Activated CD8-positive, alpha-beta memory T cell treated with anti-CD3 and anti-CD28 coated beads for 36 hours (primary cell): ENCODE results near the gene ZNF827. TPM values are rescaled to one million over a fixed set of nuclear protein-coding genes. Genes with fewer than 3 reads are reported as not detected.

ENCODE experiments used
- CTCF ChIA-PET: fragments of 350-600 bp; sonication (Branson Sonifier 250); formaldehyde crosslinking; loops from one replicate; lab custom pipeline; 2021; ENCODE audit warnings: antibody characterized with exemption; lab: Charles Lee
- POLR2A ChIA-PET: fragments of 350-600 bp; sonication (Branson Sonifier 250); formaldehyde crosslinking; loops from one replicate; lab custom pipeline; 2021; ENCODE audit warnings: antibody characterized with exemption; lab: Charles Lee
- total RNA-seq, 2 experiments: library from RNA; stranded (reverse); gene quantifications; one replicate each; pipeline ENCODE4 v1.2.3, GENCODE V29; 2021

The ZNF827 gene
- total RNA-seq, 2 experiments from 2014 or later: 29.8 to 30.3 TPM

DNA sequence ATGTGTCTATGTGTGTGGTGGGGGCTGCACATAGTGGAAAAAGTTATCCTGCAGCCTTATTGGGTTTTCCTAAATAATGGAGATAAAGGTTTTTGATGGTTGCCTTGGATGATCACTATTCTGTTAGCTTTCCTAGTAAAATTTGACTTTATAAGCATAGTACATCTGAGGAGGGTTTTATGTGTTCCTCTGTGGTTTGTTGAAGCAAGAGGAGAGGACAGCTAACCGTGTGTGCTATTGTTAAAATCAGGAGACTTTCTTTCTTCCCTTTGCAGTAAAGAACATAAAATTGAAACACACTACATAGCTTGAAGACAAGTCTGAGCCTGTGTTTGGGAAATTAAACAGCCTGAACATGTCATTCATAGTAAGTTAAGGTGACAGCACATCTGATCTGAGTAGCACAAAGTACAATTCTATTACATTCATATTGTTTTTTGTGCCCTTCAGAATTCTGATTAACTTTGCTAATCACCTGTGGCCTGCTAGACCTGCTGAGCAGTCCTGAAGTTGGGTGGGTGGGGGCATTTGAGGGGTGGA is 221.9 kb downstream of the ZNF827 start:
- CTCF ChIA-PET: no interaction called here
- POLR2A ChIA-PET: no interaction called here

DNA sequence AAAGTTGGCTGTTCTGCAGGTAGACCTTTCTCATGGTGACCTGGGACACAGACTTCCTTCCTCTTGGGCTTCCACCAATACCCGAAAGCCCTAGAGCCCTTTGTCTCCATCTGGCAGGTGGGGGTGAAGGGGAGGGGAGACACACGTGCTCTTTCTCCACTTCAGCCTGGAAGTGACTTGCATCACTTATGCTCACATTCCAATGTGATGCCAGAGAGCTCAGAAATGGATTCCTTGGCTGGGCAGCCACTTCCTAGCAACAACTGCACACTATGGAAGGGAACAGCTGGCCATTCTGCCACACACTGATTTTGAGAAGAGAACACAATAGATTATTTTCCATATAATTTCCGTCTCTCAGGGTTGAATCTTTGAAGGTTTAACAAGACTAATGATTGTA is 222.4 kb downstream of the ZNF827 start:
- POLR2A ChIA-PET: no interaction called here
- CTCF ChIA-PET: no interaction called here

DNA sequence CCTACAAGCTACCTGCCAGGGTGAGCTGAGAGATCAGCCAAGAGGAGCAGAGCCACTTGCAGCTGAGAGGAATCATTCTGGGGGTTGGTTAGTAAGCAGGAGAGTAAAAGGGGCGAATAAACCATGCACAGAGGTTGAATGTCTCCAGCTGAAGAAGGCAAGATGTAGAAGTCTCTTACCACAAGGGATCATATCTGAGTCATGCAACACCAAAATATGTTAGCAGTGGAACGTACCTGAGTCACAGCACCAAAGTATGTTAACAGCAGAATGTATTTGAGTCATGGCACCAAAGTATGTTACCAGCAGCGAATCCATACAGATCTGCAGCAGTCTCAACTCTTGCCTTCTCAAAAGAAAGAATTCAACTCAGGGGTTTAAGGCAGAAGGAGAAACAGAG is 228.8 kb downstream of the ZNF827 start:
- POLR2A ChIA-PET: interaction anchor here (0.8 to 0.9 kb wide), 2 partner anchors 10 to 98 kb away, joined by 4 read pairs; no protein-coding TSS in a partner anchor
- CTCF ChIA-PET: no interaction called here

DNA sequence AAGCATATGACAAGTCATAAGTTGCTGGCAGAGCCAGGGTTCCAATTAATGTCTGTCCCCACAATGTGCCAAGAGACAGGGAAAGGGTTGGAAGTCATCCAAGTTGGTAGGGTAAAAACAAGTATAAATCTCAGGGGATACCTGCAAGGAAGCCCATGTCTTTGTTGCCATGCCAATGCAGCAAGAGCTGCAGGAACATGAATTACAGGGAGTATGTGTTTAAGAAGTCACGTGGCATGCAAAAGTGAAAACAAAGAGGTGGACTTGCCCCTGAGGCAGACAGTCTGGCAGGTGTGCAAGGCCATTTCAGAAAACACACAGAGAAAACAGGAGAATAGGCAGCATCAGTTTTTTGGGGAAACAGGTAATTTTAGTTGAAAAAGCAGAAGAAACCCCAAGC is 229.3 kb downstream of the ZNF827 start:
- ChIA-PET CTCF (no interaction called here), POLR2A (interaction anchor here (0.8 to 0.9 kb wide), 2 partner anchors 11 to 99 kb away, joined by 4 read pairs; no protein-coding TSS in a partner anchor)

Other genes with a start within 250 kb of the ZNF827 start
- 10 to 100 TPM; 89.7 to 98.5 TPM for gene LSM6, start 236.9 kb upstream of the ZNF827 start, total RNA-seq